GM19452 (cell line): Measurements from ENCODE around the gene STAB2.

ENCODE experiments used
- ATAC-seq: cut with Tn5 transposase; IDR thresholded peaks from one replicate; pipeline ENCODE4 v1.9.1; 2021; ENCODE audit not compliant: unreplicated experiment

Gene STAB2

DNA sequence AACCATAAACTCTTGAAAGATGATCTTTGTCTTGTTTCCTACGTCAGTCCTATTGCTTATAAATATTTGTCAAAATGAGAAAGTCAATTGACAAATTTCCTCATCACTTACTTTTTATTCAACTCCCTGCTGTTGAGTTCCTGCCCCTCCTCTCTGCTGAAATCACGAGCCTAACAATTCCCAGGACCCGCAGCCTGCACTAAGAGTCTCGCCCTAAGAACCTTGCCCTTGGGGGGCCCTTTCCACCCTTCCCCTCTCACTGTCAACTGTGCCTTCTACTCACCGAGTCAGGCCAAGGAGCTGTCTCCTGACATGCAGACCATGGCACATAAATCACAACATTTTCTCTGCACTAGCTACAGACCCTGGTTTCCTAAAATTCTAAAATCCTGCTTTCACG lies 99.0 kb downstream of the STAB2 start:
- no peak for ATAC-seq

DNA sequence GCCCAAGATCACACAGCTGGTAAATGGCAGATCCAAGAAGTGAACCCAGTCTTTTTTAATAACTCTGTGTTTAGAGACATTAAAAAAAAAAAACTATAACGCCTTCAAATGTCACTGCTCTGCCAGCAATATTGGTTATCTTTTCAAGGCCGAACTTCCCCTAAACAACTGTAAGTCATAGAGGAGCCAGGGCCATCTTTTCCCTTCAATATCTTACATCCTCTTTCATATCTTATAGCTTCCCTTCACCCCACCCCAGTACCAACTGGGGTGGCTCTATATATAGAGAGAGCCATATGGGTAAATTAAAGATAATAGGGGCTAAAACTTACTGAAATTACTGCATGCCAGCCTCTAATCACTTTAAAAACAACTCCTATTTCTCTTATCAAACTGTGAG lies 100.2 kb downstream of the STAB2 start:
- ATAC-seq: no peak

DNA sequence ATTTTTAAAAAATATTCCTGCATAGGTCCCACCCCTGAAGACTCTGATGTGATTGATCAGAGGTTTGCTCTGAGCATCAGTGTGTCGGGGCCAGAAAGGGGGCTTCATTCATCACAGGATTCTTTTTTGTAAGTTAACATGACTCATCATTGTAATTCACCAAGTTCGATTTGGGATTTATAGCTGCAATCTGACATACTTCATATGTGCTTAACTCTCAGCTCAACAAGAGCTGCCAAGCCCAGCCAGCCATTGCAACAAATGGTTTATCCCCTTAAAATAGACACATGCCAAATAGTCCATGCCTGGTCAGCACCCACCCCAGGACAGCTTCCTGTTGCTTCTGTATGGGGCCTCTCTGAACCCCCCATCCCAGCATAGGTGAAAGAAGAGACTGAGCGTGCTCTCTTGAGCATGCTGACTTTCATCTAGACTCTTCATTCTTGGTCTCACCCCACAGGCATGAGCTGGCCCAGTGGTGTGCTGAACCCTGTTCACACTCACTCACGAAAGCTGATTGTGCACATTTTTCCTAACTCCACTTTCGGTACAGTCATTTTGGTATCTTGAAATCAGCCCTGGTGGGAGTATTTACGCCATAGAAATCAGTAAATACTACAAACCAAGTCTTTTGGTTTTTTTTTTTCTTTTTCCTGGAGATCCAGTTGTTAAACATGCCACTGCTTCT lies 101.4 kb downstream of the STAB2 start:
- no peak for ATAC-seq

DNA sequence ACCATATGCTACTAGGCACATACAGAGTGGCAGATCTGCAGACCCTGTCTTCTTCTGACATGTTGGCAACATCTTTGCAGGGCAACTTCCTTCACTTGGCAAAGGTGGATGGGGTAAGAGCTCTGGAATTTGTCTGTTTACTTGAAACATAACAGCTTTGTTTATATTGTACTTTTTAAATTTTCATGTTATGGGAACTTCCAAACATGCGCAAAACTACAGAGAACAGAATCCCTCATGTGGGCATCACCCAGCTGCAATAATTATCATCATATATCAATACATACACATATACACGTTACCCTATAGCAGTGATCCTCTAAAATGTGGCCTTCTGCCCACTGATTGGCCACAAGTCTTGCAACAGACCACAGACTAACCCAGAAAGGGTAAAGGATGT lies 103.4 kb downstream of the STAB2 start:
- ATAC-seq: no peak

DNA sequence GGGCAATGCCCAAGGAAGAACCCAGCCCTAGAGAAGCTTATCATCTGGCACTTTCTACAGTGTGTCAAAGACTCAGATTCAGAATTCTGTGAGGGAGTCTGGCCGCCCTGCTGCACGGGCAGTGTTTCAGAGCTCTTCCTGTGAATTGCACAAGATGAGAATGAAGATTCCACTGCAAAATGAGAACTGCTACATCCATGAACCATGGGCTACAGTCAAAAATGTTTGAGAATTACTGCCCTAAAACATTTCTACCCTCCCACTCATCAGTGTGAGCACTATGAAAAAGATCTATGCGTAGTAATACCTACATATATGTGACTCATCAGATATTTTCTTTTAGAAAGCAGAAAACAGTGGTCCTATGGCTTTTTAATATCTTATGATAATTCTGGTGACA lies 104.0 kb downstream of the STAB2 start:
- no peak for ATAC-seq

DNA sequence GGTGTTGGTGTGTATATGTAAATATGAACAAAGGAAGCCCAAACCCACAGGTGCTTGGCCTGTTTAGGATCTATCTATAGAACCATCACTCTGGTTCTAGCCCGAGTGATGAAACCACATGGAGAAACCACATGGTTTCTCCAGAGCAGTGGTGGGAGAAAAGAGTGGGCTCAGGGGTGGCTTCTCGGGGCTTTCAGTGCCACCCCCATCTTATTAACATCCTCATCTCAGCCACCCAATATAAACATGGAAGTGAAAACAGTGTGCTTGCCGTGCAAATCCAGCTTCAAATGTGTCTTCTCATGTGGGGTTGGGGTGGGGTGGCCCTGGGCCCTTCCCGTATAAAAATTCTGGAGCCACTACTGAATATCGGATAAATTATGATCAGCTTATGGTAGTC lies 109.0 kb downstream of the STAB2 start:
- ATAC-seq: no peak

DNA sequence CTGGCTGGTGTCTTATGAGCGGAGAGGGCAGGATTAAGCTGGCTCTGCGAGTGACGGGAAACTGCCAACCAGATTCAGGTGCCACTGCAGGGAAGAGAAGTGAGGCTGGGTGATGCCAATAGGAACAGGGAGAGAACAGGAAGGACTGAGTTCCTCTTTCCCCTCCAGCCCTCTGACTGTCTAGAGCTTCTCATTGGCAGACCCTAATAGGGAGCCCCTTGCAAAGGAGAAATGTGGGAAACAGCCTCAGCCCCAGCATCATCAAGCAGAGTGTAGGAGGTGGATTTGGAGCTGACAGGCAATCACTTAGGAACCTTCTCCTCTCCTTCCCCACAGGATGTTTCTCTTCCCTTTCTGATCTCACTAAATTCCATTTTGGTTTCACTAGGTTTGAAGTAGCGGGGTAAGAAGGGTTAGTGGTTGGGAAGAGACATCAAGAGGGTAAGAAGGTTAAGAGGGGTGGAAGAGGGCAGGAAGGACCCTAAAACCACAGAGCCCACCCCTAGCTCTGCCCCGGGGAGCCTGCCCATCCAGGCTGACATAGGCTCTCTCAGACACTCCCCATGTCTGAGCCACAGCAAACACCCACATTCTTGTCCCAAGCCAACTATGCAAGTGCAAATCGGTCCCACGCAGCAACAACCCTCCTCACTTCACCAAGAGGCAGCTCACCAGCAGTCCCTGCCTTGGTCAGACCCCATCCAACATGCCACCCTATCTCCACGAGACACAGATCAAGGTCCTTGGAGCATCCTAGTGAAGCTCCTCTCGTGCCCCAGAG lies 111.1 kb downstream of the STAB2 start:
- no peak for ATAC-seq

DNA sequence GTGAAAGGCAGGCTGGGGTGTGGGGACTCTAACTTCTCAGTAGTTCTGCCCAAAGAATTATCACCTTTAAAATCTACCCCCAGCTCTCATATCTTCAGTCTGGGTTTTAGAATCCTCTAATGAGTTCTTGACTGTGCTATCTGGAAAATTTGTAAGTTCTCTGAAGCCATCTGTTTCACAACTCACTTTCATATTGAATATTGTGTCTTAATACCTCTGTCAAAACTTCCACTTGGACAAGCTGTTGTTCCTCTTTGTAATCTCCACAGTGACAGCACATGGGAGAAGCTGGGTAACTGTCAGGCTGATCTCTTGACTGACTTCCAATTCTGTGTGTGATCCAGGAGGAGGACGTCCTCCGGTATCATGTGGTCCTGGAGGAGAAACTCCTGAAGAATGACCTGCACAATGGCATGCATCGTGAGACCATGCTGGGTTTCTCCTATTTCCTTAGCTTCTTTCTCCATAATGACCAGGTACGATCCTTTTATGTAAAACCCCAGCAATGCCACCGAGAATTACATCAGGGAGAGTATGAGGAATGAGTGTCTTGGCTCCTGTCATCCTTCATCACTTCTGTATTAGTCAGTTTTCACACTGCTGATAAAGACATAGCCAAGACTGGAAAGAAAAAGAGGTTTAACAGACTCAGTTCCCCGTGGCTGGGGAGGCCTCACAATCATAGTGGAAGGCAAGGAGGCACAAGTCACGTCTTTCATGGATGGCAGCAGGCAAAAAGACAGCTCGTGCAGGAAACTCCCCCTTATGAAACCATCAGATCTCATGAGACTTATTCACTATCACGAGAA lies 111.9 kb downstream of the STAB2 start:
- no peak for ATAC-seq

DNA sequence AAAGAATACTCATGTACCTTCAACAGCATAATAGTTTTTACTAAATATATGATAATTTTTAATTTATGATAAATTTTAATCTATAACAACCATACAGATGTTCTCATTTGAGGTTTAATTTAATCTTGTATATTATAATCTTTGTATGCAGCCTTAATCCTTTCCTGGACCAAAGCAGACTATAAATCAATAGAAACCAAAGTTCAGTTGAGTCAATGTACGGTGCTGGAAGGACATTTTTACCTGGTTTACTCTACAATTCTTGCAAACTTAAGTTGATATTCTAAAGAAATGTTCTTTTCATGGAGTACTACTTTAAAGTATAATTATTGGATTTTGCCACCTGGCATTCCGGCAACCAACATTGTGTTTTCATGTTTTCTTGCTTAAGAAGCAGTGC lies 118.0 kb downstream of the STAB2 start:
- no peak for ATAC-seq

DNA sequence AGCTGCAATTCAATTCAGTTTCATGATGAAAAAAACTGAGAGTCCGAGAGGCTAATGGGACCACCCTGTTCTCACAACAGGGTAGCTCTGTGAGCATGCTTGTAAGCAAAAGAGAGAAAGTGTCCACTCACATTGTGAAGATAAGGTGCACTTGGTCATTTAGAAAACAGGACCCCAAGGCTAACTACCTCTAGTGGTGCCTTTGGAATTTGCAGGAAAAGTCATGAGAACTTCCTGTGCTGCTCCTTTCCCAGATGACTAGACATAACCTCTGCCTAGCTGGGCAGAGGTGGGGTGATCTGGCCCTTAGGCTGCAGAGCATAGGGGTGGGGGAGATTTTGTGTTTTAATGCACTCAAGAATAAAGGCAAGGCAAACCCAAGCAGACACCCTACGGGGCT lies 118.9 kb downstream of the STAB2 start:
- ATAC-seq: no peak

DNA sequence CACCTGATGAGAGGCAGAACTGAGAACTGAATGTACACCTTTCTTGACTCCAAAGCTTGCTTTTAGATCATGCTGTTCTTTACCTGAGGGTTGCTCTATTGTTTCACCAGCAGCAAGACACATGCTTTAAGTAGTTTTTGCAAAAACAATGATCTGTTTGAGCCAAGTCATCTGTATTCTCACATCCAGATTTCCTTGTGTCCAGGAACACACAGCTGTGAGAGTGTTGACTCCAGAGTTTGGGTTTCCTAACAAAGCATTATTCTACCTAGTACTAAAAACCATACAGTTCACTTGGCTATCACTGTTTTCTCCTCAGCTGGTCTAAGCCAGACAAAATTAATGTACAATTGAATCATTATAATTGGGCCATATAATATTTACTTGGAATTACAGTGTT lies 120.4 kb downstream of the STAB2 start:
- ATAC-seq: no peak

DNA sequence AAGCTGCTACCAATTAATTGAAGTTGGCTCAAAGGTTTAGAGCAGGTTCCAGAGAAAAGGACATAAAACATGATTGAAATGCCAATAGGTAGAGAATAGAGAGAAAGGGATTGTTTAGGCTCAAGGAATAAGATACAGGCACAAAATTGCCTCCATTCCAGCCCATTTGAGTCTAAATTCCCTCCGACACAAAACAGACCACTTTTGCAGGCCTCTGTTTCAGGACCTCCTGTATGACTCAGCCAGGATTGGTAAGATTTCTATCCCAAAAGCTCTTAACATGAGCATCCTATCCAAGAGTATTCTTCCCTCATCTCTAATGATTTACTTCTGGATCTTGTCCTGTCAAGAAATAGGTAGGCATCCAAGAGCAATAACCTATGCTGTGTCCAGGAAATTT lies 123.5 kb downstream of the STAB2 start:
- ATAC-seq: no peak

DNA sequence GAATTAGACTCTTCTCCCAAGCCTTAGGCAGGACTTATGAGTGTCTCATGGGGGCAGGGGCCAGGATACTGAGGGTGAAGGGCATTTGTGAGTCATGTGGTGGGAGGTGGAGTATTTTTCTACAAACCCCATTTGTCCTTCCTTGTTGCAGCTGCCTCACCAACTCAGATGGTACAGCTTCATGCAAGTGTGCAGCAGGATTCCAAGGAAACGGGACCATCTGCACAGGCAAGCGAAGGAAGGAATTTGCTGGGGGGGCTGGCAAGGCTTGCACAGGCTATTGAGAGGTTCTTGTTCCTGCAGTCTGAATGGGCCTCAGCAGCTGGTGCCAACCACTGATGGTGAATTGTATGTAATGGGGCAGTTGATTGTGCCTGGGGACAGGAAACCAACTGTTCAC lies 125.1 kb downstream of the STAB2 start:
- ATAC-seq: no peak

DNA sequence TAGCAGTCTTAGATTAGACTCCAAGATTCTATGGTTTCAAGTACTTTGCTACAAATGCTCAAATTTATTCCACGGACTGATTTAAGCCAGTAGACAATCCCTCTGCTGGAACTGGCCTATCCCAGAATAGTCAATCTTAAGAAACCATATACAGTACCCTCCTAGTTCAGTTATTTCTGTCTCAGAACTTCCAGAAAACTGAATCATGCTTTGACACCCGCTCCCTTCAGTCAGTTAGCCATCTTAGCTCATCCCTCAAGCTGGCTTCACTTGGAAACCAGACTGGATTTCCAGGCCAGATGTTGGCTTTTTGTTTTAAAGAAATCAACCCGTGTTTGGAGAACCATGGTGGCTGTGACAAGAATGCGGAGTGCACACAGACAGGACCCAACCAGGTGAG lies 128.4 kb downstream of the STAB2 start:
- no peak for ATAC-seq

DNA sequence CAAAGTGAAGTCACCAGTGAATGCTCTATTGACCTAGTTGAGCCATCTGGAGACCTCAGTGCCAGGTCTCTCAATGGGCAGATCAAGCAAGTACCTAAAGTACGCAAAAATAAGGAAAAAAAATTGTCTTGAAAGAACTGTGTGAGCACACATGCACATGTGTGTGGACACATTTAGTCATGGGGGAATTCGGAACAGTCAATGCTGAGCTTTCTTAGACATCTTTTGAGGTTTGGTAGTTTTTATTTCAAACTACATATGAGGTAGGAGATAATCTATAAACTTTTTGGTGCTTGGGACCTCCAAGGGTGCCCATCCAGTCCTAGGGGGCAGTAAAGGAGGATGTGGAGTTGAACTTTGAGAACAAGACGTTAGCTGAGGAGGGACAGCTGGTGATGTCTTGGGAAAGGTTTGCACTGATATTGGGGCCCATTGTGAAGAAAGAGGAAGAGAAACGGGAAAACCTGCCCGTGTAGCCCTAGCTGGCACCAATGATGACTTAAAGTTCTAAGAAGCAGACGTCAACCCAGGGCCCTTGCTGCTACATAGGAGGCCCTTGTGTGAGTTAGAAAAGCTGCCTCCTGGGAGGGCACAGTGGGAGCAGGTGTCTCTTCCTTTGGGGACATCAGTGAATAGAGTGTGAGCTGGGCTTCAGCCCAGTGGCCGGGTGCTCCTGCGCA lies 129.6 kb downstream of the STAB2 start:
- ATAC-seq: no peak

DNA sequence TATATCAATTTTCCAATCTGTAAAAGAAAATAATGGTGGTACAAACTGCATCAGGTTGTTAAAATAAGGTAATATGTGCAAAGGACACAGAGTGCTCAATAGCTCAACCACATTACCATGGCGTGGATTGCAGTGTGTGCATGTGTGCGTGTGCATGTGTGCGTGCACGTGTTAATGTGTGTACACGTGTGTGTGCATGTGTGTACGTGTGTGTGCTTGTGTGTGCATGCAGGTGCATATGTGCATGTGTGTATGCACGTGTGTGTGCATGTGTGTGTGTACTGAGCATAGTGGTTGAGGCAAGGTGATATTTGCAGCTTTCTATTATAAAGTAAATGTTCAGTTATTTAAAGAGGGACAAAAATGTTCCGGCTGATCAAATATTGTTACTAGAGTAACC lies 138.3 kb downstream of the STAB2 start:
- ATAC-seq: no peak

DNA sequence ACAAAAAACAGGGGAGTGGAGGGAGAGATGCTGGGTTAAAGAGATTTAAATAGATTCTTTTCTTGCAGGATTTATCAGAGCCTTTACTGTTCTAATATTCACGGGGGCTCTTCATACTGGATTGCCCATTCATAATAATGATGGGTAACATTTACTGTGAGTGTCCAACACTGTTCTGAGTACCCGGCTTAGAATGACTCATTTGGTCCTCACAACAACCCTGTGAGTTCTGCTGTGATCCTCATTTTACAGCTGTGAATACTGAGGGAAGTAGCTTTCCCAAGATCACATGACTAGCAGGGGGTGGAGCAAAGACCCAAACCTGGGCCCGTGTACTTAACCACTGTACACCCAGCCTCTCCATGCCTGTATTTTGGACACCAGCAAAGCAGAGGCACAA lies 140.6 kb downstream of the STAB2 start:
- no peak for ATAC-seq

DNA sequence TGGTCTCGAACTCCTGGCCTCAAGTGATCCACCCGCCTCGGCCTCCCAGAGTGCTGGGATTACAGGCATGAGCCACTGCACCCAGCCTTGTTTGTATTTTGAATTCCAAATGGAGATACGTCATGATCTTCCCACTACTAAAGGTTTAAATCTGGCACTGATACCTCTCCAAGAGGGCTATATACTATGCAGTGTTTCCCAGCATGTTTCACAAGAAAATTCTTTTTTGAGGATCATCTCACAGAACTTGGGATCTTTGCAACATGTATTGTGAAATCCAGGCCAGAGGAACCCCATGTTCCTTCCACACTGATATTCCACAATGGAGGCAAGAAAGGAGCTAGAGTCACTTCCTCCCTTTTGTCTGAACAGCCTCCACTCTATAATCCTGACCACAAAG lies 141.2 kb downstream of the STAB2 start:
- ATAC-seq: no peak

DNA sequence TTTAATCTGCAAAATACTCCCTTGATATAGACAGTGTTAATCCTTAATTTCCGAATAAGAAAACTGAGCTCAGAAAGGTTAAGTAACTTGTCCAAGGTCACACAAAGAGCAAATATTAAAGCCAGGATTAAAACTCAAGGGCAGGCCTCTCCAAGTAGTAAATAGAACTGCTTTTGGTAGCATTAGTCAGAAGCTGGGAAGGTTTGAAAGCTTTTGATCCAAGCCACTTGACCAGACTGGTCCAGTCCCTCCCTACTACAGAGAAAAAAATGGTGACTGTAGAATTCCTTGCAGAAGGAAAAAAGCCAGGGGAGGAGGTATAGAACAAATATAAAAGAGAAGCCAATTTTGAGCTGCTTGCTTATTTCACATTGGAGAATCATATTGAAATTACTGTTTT lies 142.4 kb downstream of the STAB2 start:
- ATAC-seq: no peak

DNA sequence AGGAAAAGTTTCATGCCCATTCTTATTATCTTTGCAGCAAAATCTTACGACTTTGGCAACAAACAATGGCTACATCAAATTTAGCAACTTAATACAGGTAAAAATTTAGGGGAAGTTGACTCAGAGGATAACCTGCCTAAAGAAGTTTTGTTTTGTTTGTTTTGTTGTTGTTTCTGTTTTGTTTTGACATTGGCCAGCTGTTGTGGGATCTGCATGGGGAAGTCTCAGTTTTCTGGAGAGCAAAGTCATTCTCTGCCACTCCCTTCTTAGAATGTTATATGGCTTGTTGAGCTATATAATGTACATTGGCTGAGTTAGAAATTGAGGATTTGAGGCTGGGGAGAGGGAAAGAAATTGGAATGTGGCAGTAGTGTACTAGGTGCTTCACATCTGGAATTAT lies 144.5 kb downstream of the STAB2 start:
- ATAC-seq: no peak

DNA sequence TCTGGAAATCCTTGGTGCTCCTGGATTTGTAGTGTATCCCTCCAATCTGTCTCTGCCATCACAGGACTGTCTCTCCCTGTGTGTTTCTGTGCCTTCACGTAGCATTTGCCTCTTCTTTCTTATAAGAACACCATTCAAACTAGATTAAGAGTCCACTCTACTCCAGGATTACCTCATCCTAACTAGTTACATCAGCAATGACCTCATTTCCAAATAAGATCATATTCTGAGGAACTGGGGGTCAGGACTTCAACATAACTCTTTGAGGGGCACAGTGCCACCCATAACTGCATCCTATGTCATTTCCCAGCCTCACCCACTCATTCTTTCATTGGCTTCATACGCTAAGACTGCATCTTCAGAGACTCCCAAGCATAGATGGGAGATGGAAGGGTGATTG lies 147.8 kb downstream of the STAB2 start:
- ATAC-seq: no peak
